Heart right ventricle (tissue), 16 donors: ENCODE data around the gene RGS16. TPM values are rescaled to one million over a fixed set of nuclear protein-coding genes. Genes with fewer than 3 reads are reported as not detected.

ENCODE experiments used
- ATAC-seq, 8 donors: fragments of 200-7000 bp; cut with Tn5 transposase; one replicate each; pipeline ENCODE4 v1.9.1; 2020; ENCODE audit warnings: mild to moderate bottlenecking in 8 of 8, moderate library complexity in 8 of 8, moderate number of reproducible peaks in 1 of 8
- DNase-seq, 2 donors: peaks; one replicate each; pipeline ENCODE4 v3.0.0-alpha.2; 2020
- H3K27ac ChIP-seq, 10 donors: fragments of 200-600 bp; sonication (generic) in 2 of 10; one replicate each; pipeline versions ENCODE4 v1.5.0 to v1.8.0; 2020 to 2022; ENCODE audit warnings: mild to moderate bottlenecking in 3 of 10
- H3K27me3 ChIP-seq, 7 donors: fragments of 200-600 bp; one replicate each; pipeline ENCODE4 v1.8.0; 2021 to 2022; ENCODE audit warnings: mild to moderate bottlenecking in 2 of 7
- H3K36me3 ChIP-seq, 9 donors: fragments of 200-600 bp; sonication (generic) in 1 of 9; one replicate each; pipeline versions ENCODE4 v1.5.0 to v1.8.0; 2020 to 2022; ENCODE audit warnings: mild to moderate bottlenecking in 2 of 9
- H3K4me1 ChIP-seq, 9 donors: fragments of 200-600 bp; sonication (generic) in 1 of 9; one replicate each; pipeline versions ENCODE4 v1.5.0 to v1.8.0; 2020 to 2022; ENCODE audit warnings: mild to moderate bottlenecking in 4 of 9
- H3K4me3 ChIP-seq, 10 donors: fragments of 200-600 bp; sonication (generic) in 2 of 10; one replicate each; pipeline versions ENCODE4 v1.5.0 to v1.8.0; 2020 to 2022; ENCODE audit warnings: mild to moderate bottlenecking in 7 of 10, moderate library complexity in 2 of 10
- H3K9me3 ChIP-seq, 11 donors: fragments of 200-600 bp in 10 of 11; sonication (generic) in 2 of 11; one replicate each; pipeline versions ENCODE4 v1.5.0 to v1.8.0; 2013 to 2022; ENCODE audit warnings: mild to moderate bottlenecking in 2 of 11, control low read depth in 1 of 11, moderate library complexity in 1 of 11
- WGBS, 2 donors: extraction: QIAGEN DNeasy Blood & Tissue Kit; methylation state at CpG; one replicate each; pipeline ENCODE4 v1.1.7; 2013; ENCODE audit warnings: inconsistent platforms in 1 of 2; 5-methylcytosine and 5-hydroxymethylcytosine counted together
- intact Hi-C, 10 donors: fragments of 100-400 bp; cut with DNase I; formaldehyde crosslinking; loops; one replicate each; pipeline versions ENCODE4 v1.11.1 to v1.14.2; 2022
- polyA plus RNA-seq, 2 donors: library from polyadenylated mRNA; stranded (reverse); fragments of 200-250 nt; gene quantifications; one replicate each; pipeline ENCODE4 v1.2.3, GENCODE V29; 2013
- total RNA-seq, 10 donors: library from RNA; stranded (reverse); fragmentation: NEBNext Ultra II Directional in 3 of 10; extraction: Animal tissue kit (Norgen Biotek cat#: 25700) in 3 of 10; gene quantifications; one replicate each; pipeline versions ENCODE4 v1.2.1 to v1.2.4, GENCODE V29; 2021 to 2023
- TF ChIP-seq, protein P1 (sequence below), 9 donors: fragments of 200-600 bp; sonication (generic) in 2 of 9; IDR thresholded peaks; one replicate each; pipeline versions ENCODE4 v1.5.0 to v1.8.0; 2021 to 2022; ENCODE audit warnings: antibody characterized with exemption in 9 of 9, mild to moderate bottlenecking in 5 of 9, moderate library complexity in 1 of 9
- donor health status: Arrhythmogenic right ventricular cardiomyopathy.
- donor health status: ischemic (EF 13 %, LVEDD 7.1; RV severe dilation, severe dysfunction).
- donor health status: healthy with polysubstance abuse.
- donor health status: DM: no; HTN: yes; CAD: no.
- donor health status: DM: no; HTN: no; CAD: no.
- donor health status: ischemic (EF 25% LVEDD 6.9; RV normal size, moderate dysfunction).
- donor health status: ischemic (EF 25% LVEDD 5.7; RV mildly dilated, moderate dysfunction).
- donor health status: healthy.
- donor health status: DM: yes; HTN: yes; CAD: no.
- donor health status: Ischemic cardiomyopathy.
- donor health status: ischemic (EF 35%, LVEDD 5.7; RV mildly dilated, moderate dysfunction).
- donor health status: nonischemic (EF 11% LVEDD 7.7; RV severe dilation, severe dysfunction).
- donor health status: DM: yes; HTN: yes; CAD: no.
- donor health status: PGD.
- donor health status: ischemic (EF 29% LVEDD 5.4; RV normal size, mild dysfunction).
- donor health status: nonischemic (EF 23%, LVEDD 6.1; RV moderate dilation, normal function).

The RGS16 gene
- total and polyA plus RNA-seq, 12 donors, result 0.42 to 8.7 (median 2.3) TPM

DNA sequence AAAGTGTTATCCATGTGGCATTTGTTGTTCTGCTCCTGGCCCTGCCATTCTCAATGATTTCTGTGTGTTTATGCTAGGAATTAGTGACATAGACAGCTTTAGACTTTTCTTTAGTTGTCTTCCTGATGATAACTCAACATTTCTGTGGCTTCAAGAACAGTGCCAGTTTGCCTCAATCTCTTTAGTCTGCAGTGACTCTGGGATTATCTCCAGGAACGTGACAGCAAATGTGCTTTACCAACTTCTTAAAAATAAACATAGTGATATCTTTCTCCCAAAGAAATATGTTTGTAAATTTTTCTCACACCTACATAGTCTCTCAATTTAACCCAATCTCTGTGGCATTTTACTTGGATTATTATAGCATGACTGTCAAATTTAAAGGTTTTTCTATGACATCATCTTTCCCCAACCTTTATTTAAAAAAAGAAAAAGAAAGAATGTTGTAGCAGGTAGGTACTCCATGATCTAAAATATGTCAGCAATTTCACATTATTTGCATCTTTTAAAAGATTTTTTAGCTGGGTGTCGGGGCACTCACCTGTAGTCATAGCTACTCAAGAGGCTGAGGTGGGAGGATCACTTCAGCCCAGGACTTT is 39.7 kb downstream of the RGS16 start:
- DNase-seq (no peak), ATAC-seq (no peak)
- TF ChIP-seq, protein P1, sequence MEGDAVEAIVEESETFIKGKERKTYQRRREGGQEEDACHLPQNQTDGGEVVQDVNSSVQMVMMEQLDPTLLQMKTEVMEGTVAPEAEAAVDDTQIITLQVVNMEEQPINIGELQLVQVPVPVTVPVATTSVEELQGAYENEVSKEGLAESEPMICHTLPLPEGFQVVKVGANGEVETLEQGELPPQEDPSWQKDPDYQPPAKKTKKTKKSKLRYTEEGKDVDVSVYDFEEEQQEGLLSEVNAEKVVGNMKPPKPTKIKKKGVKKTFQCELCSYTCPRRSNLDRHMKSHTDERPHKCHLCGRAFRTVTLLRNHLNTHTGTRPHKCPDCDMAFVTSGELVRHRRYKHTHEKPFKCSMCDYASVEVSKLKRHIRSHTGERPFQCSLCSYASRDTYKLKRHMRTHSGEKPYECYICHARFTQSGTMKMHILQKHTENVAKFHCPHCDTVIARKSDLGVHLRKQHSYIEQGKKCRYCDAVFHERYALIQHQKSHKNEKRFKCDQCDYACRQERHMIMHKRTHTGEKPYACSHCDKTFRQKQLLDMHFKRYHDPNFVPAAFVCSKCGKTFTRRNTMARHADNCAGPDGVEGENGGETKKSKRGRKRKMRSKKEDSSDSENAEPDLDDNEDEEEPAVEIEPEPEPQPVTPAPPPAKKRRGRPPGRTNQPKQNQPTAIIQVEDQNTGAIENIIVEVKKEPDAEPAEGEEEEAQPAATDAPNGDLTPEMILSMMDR (IDR thresholded peaks at IDR 0.05), result no peak
- 71 to 77% methylated on average over 2 of the region's 2 CpGs for WGBS, 2 donors
- no peak overlapping the region for H3K27ac ChIP-seq
- H3K27me3 ChIP-seq, result no peaks in the 10 kb centered on the region
- no peaks in the 10 kb centered on the region for H3K4me1 ChIP-seq
- intact Hi-C loops, result no loop called here
- H3K4me3 ChIP-seq, result no peak overlapping the region
- peaks cover 0 to 10% (median 0%) of the 10 kb centered on the region in 11 donors for H3K9me3 ChIP-seq
- no peaks in the 10 kb centered on the region for H3K36me3 ChIP-seq

GRCh38 chr1:182563095-182563494 is 41.1 kb downstream of the RGS16 start:
- TF ChIP-seq, protein P1 (IDR thresholded peaks at IDR 0.05), result no peak
- 92% methylated on average over 4 of the region's 4 CpGs for WGBS, 2 donors
- ATAC-seq, result no peak
- H3K4me3 ChIP-seq, result no peak overlapping the region
- no peaks in the 10 kb centered on the region for H3K27me3 ChIP-seq
- H3K4me1 ChIP-seq, result no peaks in the 10 kb centered on the region
- intact Hi-C loops, result no loop called here
- H3K36me3 ChIP-seq, result no peaks in the 10 kb centered on the region
- no peak overlapping the region for H3K27ac ChIP-seq
- no peak for DNase-seq
- peaks cover 0 to 10% (median 0%) of the 10 kb centered on the region in 11 donors for H3K9me3 ChIP-seq

DNA sequence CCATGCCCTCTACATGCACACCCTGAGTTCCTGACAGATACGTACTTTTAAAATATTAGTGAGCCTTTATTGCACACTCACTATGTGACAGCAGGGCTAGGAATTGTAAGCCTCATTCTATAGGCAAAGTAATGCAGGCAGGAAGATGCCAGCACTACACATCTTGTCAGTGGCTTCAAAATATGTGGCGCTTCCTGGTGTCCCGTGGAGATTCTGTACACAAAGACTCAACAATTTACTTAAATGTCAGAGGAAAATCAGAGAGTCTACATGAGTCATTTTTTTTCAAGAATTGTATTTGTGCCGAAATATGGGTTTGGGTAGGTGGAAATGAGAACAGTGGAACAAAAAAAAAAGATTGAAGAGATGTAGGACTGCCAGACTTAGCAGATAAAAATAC is 42.7 kb downstream of the RGS16 start:
- TF ChIP-seq, protein P1 (IDR thresholded peaks at IDR 0.05), result no peak
- H3K27ac ChIP-seq, result no peak overlapping the region
- DNase-seq (no peak), ATAC-seq (no peak)
- no peaks in the 10 kb centered on the region for H3K27me3 ChIP-seq
- H3K4me1 ChIP-seq, result no peaks in the 10 kb centered on the region
- WGBS, 2 donors, result 68 to 69% methylated on average over 4 of the region's 4 CpGs
- intact Hi-C loops, result no loop called here
- H3K36me3 ChIP-seq, result no peaks in the 10 kb centered on the region
- no peak overlapping the region for H3K4me3 ChIP-seq
- peaks cover 0 to 9% (median 0%) of the 10 kb centered on the region in 11 donors for H3K9me3 ChIP-seq

DNA sequence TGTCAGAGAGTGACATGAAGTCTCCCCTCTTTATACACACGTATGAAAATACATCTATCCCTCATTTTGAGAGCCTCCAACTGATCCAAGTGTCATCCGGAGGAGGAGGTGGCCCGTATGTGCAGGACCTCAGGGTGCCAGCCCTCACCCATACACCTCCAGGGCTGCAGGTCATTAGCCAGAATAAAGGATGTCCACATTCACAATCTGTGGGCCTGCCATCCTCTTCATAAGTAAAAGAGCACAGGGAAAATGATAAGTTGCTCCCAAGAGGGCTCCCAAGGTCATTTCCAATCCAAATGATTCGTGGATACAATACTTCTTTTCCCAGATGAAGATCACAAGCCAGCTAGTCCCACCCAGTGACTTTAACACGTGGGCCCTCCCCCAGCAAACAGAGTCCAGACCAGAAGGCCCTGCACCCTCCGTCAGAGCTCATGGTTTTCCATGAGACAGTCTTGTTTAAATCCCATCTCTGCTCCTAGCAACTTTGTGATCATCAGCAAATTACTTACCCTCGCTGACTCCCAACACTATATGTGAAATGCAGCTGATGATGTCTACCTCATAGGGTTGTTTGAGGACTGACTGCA is 43.7 kb downstream of the RGS16 start:
- WGBS, 2 donors, result 71 to 78% methylated on average over 7 of the region's 7 CpGs

More for the DNA sequence above, 43.7 kb downstream of the RGS16 start:
- no peaks in the 10 kb centered on the region for H3K27me3 ChIP-seq
- no peak for ATAC-seq
- no peaks in the 10 kb centered on the region for H3K36me3 ChIP-seq
- no peak overlapping the region for H3K4me3 ChIP-seq
- H3K9me3 ChIP-seq, result no peaks in the 10 kb centered on the region
- no peaks in the 10 kb centered on the region for H3K4me1 ChIP-seq
- intact Hi-C loops, result no loop called here
- DNase-seq, result no peak
- H3K27ac ChIP-seq, result no peak overlapping the region
- TF ChIP-seq, protein P1 (IDR thresholded peaks at IDR 0.05), result no peak
